NCI-H2107 treated with DMSO at 0.1 percent for 48 hours (cell line): ENCODE data around the gene ATP11A.
"Not testable (repeated sequence)": the region's sequence is repeated elsewhere in the genome, so short reads cannot be mapped to it uniquely, and the experiment has no call there.

Experiments
- DNase-seq: peaks from one replicate; lab custom pipeline; 2025; ENCODE audit not compliant: unreplicated experiment; lab: John Stamatoyannopoulos, UW

The ATP11A gene

DNA sequence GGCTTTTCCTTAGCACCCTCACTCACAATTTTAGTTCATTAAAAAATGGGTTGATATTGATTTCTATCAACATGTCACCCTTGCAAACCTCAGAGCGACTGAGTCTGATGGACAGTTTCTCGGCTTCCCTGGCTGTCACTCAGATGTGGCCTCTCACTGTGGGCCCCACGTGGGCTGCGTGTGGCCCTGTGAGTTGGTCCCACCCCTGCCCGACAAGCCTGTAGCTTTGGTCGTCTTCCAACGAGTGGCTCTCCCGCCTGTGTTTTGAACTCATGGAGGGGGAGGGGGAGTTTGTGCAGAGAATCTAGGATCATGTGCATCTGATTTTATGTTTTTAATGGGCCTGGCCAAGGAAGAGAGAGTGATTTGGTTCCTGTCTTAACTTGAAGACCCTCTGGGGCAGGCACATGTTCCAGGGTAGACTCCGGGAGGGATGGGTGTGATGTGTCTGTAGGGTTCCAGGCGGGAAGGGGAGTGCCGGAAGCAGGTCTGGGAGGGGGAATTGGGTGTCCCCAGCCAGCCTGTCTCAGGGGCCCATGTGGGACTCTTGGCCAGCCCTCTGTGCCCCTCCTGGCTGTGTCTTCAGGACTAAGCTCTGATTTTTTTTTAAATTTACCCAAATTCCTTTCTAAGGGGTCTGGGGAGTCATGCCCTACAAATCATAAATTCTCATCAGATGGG is 18.9 kb downstream of the ATP11A start:
- DNase-seq = no peak

DNA sequence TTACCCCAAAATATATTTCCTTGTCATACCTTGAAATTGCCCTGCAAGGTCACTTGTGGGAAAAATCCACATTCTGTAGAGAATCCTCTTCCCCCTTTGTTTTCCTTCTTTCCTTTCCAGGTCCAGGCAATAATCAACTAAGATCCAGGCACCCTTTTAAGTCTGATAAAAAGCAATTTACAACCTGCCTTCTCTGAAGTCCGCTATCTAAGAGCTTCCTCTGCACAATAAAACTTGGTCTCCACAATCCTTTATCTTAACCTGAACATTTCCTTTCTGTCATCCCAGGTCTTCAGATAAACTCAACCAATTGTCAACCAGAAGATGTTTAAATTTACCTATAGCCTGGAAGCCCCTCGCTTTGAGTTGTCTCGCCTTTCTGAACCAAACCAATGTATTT is 19.5 kb downstream of the ATP11A start:
- DNase-seq = not testable (repeated sequence)

DNA sequence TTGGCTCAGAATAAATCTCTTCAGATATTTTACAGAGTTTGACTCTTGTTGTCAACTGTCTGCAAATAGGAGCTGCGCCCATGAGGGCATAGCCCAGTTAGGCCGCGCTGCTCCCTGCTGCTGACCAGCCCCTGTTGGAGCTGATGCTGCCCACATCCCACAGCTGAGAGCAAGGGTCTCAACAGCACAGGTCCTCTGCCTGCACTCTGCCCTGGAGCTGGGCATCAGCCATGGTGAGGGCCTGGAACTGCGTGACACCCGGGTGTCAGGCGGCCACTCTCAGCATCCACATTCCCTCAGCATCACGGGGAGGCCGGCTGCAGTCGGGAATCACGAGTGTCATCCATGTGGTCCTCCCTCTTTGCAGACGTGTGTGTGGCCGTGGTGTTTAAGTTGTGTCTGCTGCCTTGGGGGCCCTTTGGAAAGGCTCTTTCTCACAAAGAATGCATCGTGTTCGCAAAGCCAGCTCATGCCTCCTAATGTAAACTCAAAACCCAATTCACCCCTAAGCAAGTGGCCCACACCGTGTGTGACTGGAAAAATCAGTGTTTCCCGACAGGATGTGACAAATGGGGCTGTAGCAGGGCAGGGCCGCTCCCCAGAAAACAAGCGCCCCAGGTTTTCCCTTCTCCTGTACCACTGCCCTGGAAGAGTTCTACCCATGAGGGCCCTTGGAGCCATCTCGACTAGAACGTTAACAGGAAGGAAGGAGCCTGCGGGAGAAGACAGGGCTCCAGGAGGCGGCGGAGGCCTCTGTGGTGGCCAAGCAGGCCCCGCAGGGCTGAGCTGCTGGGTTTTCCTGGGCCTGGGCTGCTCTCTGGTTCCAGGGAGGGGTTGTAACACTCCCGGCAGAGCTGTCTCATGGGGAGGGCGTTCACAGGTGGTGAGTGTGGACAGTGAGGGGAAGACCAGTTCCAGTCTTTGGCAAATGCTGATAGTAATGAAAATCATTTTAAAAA is 20.3 kb downstream of the ATP11A start:
- no peak for DNase-seq

DNA sequence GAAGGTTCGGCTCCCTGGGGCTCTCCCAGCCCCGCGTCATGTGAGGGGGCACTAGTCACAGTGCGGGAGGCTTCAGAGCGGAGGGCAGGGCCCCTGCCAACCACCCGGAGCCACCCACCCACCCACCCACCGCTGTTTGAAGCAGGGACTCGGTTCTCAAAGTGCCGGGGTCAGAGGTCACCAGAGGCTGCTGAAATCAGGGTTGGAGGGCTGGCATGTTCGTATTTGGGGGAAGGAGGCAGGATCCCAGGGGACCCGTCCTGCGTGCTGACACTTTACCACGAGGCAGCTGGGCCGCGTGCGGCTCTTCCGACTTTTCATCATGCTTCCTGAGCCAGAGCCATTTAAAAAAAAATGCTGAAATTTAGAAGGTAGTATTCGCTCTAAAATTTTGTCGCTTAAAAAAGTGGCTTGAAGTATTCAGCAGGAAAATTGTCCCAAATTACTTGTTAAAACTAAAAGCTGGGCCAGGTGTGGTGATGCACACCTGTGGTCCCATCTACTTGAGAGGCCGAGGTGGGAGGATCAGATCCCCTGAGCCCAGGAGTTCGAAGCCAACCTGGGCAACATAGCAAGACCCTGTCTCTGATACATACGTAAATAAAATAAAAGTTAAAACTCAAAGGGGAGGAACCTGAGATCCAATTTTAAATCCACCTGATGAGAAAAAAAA is 21.2 kb downstream of the ATP11A start:
- no peak for DNase-seq

DNA sequence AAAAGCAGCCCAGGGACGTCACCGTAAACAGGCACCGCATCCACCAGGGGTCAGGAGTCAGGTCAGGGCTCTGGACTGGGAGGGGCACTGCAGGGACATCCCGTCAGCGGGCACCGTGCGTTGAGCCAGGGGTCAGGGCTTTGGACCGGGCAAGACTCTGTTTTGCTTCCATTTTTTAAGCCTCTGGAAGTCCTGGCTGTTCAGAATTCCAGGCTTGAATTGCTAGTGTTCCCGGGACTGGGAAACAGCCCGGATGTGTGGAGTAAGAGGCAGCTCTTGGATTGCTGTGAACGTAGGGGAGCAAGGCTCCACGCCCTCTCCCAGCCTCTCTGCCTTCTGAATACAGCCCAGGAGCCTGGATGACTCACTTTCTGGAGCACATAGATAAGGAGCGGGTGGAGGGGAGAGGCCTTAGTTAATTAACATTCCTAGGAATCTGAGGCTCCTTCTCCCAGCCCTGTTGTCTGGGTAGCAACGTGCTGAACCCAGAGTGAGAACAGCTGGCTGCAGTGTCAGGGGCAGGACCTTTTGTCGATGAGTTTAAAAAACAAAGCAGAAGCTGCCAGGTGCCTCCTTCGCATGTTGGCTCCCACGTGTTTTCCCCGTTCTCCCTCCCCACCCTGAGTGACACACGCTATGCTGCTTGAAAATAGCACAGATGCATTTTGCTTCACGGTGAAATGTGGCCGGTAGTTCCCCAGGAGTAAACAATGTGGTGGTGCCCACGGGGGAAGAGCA is 21.9 kb downstream of the ATP11A start:
- peak; percentile 45 for DNase-seq

DNA sequence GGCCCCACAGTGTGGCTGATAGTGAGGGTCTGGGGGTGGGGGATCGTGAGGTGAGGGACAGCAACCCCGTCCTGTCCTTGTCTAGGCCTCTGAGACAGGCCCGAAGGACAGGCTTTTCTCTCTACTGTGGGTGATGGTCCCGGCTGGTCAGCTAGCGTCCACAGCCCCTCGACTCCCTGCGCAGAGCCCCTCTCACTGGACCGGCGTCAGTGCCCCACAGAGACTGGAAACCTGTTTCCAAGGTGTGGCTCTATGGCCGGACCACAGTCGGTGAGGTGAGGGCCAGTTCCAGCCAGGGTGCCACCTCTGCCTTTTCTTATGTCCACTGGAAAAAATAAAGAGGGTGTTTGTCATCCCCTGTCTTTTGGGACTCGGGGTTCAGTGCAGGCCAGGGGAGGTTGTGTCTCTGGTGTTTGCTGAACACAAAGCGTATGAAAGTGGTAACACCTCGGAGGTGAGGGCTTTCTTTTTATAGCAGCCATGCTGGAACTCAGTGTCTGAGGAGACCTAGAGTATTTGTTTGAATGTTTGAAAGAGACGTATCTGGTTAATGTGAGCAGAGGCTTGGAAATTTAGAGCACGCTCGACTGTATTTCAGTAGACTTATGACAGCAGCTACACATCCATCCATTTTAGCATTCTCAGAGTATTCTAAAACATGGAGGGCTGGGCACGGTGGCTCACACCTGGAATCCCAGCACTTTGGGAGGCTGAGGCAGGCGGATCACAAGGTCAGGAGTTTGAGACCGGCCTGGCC is 22.8 kb downstream of the ATP11A start:
- DNase-seq = no peak

DNA sequence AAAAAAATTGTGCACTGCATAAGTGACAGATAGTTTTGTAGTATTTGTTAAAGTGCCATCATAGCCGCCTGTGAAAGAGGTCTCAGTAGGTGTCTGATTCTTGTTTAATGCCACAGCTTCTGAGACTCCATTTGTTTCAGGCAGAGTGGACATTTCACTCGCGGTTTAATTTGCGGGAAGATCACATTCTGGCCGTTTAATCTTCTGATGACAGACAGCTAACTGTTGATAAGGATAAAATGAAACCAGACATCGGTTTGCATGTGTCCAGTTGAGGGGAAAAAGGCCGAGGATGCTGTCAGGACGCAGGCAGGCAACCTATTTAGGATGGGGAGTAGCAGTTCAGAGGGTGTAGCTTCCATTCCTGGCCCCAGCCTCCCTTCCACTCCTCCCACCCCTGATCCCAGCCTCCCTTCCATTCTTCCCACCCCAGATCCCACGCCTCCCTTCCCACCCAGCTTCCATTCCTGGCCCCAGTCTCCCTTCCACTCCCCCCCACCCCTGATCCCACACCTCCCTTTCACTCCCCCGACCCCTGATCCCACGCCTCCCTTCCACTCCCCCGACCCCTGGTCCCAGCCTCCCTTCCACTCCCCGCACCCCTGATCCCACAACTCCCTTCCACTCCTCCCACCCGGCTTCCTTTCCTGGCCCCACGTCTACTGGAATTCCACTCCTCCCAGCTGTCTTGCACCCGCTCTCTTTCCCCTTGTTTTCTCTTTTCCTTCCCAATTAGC is 23.8 kb downstream of the ATP11A start:
- no peak for DNase-seq

DNA sequence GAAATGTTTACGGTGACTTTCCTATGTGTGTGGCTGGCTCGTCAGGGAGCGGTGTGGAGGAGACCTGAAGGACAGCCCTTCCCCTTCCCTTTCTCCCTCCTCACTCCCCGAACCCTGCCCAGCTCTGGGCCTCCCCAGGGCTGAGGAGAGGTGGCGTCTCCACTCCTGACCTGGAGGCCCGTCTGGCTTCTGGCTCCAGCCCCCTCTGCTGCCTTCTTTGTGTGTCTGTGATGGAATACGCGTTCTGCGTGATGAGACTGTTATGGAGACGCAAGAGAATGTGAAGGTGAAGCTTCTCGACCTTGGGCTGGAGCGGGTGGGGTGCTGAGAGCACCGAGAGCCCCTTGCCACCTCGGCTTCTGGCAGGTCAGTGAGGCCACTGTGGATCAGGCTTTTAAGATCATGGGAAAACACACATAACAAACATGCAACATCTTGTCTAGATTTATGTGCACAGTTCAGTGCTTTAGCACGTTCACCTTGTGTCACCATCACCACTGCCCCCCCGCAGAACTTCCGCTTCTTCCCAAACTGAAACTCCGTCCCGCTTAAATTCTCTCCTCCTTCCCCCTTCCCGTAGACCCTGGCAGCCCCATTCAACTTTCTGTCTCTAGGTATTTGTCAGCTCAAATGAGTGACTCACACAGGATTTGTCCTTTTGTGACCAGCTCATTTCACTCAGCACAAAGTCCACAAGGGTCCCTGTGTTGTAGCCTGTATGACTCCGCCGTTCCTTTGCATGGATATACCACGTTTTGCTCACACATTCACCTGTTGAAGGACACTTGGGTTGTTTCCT is 24.7 kb downstream of the ATP11A start:
- no peak for DNase-seq

DNA sequence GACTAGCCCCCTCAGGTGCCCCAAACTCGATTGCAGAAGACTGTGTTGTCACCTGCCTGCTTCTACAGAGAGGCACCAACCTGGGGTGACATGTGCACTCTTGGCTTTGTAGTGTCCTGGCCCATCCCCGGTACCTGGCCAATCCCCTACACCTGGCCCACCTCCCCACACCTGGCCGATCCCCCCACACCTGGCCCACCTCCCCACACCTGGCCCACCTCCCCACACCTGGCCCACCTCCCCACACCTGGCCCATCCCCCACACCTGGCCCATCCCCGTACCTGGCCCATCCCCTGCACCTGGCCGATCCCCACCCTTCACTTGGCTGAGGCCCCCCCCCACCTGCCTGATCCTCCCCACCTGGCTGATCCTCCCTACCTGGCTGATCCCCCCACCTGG is 25.4 kb downstream of the ATP11A start:
- no peak for DNase-seq

DNA sequence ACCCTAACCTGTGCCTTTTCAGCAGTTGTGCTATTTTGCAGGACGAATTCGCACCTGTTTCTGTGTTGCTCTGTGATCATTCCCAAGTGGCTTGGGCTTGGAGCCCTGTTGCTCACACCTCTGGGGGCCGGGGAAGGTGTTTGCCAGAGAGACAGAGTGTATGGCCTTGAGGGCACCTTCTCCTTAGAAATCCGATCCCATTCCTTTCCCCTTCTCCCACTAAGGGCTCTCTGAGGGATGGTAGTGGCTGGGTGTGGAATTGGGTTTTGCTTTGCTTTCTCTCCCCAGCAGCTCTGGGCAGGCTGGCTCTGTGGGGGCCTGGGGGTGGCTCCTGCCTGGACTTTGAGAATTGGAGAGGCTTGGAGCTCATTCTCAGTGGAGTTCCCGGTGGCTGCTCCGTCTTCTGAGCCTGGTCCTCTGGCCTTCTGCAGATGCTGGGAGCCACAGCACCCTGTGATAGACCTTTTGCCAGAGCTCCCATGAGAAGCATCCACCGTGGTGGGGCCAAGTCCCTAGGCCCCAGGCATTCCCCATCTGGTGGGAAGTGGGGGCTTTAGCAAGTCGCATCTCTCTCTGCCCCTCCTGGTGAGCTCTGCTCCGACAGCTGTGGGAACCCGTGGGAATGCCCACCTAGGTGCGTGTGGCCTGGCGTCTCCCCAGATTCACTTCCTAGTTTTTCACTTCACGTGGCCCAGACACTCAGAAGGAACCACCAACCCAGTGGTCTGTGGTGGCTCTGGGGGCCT is 26.1 kb downstream of the ATP11A start:
- DNase-seq = no peak

DNA sequence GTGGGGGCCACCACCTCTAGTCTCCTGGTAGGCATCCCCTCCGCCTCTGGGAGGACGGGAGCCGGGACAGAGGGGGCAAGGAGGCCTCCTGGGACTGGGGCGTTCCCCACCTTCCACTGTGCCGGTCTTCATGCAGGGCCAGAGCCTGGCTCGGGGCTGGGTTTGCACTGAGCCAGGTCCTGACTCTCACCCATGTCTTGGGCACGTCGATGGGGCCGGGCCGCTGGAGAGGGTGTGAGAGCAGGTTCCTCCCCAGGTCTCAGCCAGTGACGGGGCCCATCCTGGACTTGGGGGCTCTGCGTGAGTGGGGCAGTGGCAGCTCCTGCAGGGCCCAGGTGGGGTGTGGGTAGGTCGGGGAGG is 26.6 kb downstream of the ATP11A start:
- no peak for DNase-seq

DNA sequence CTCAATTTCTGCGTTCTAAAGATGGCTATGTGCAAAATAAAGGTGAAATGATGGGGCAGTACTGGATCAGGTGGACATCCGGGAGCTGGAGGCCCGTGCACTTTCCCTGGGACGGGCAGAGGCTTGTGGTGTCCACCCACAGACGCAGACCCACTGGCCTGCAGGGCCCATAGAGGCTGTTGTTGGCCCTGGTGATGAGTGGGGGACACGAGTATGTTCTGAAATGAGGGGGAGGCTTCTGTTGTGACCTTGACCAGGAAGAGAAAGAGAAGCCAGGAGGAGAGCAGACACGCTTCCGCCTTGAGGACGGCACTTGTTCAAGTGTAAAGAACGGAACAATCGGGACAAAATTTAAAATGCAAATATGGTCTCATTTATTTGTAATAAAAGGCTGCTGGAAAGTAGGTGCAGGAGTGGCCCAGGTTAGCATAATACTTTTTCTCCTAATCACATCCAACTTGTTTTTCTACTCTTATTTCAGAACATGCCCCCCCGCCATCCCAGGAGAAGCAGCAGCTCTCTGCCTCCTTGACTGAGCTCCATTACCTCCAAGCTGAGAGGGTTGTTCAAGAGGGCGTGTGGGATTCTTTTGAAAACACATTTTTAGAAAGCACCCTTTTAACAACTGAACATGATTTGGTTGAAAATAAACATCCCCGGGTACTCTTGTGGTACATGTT is 27.1 kb downstream of the ATP11A start:
- DNase-seq = no peak

DNA sequence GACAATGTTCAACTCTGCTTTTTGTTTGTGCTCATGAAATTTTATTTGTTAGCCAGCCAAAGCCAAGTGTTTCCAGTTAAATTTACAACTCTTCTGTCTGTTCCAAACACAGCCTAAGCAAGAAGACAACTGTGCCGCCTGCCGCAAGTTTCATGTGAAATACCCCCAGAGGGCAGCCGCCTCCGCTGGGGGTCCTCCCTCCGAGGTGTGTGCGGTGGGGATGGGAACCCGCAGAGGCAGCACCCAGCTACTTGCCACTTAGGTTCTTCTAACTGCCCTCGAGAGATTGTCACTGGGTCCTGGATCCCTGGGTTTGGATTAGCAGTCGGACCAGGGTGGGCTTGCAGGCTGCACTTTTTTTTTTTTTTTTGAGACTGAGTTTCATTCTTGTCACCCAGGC is 28.5 kb downstream of the ATP11A start:
- DNase-seq = no peak

DNA sequence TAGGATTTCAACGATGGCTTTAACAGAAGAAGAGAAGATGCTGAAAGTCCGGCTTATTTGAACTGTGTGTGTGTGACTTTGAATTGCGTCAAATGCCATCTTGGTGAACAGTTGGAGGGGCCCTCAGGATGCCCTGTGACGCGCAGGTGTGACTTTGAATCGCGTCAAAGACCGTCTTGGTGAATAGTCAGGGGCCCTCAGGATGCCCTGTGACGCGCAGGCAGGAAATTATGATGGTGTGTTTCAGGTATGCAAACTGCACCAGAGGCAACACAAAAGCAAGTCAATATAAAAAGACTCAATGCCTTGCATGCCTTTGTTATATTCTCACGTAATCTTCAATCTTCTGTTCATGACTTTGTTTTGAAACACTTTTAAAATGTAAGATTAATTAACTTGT is 29.2 kb downstream of the ATP11A start:
- DNase-seq = no peak

DNA sequence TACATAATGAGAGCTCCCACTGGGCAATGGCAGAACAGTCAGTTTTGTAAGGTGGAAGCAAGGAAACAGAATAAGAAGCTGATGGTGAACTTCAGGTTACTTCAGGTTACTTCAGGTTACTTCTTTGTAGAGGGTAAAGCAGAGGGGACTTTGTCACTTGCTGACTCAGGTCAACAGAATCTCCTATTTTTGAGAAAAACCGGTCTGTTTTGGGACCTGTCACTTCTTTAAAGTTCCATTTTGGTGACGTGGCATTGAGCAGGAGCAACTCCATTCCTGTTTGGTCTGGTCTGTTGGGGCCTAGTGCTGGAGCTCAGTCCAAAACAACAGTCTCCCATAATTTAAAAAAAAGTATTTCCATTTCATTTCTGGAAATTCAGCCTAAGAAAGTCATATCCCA is 29.7 kb downstream of the ATP11A start:
- DNase-seq = no peak

DNA sequence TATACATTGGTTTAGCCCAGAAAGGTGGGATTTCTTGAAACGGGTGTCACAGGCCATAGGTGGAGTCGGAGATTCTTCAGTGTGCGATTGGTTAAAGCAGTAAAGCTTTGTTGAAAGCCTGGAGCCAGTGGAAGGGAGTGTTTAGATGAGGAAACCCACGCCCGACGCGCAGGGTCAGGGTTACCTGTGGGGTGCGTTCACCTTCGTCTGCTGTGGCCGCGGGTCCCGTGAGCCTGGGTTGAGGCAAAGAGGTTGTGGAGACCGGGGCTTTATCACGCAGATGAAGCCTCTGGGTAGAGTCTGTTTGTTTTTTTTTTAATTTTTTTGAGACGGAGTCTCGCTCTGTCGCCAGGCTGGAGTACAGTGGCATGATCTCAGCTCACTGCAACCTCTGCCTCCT is 30.4 kb downstream of the ATP11A start:
- DNase-seq = no peak

DNA sequence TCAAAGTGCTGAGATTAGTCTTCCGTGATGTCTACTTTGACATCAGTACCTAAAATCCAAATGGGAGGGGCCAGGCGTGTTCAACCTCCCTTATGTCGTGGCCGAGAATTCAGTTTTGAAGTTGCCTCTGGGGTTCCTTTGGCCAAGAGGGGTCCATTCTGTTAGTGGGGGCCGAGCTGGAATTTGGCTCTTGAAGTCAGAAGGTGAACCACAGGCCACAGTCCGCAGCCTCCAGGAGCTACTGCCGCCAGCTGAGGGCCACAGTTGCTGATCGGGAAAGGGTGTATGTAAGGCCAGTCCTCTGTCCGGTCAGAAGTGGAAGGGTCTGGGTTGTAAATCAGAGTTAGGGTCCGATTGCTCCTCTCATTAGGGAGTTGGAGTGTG is 31.0 kb downstream of the ATP11A start:
- DNase-seq = no peak
